SK-N-MC (cell line): ENCODE measurements around the gene SCGB1A1.

Experiments used
- EZH2 ChIP-seq: fragments of 200-600 bp; sonication (generic); IDR thresholded peaks from one replicate; pipeline ENCODE4 v1.6.1; 2017; ENCODE audit warnings: antibody characterized with exemption
- POLR2AphosphoS5 ChIP-seq: IDR thresholded peaks from 2 replicates; pipeline ENCODE4 v1.6.1; 2012; ENCODE audit warnings: mild to moderate bottlenecking, low read depth, low read length, borderline replicate concordance

- TF ChIP-seq POLR2AphosphoS5 (no peak), EZH2 (no peak)
Observed at GRCh38 chr11:62468577-62468976, 49.7 kb downstream of the SCGB1A1 start.
